DMS 273 (cell line): ENCODE measurements around the gene MBD3L3.
"Not testable (repeated sequence)": the region's sequence is repeated elsewhere in the genome, so short reads cannot be mapped to it uniquely, and the experiment has no call there.

Experiments
- DNase-seq: peaks from one replicate; lab custom pipeline; 2025; ENCODE audit not compliant: unreplicated experiment; lab: John Stamatoyannopoulos, UW

The MBD3L3 gene

DNA sequence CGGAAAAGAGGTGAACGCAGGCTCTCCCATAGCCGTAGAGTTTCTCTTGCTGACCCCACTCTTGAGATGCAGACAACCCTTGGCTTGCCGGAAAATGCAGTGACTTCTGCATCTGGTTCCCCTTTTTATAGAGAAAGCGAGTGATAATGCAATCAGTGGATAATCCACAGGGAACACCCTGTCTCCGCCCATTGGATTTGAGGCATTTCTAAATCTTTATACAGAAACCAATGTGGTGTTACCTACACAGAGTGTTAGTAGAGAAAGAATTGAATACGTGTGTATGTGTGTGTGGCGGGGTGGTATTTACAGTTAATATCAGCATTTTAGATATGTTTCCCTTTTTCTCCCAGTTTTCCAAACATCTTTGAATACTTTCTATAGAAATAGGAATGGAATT, at the start of gene MBD3L3:
MBD3L3 (minus strand) TSS at position 101 of the 400 bp plus-strand sequence; CDS start at position 30, 71 bp downstream.
- DNase-seq = not testable (repeated sequence)

DNA sequence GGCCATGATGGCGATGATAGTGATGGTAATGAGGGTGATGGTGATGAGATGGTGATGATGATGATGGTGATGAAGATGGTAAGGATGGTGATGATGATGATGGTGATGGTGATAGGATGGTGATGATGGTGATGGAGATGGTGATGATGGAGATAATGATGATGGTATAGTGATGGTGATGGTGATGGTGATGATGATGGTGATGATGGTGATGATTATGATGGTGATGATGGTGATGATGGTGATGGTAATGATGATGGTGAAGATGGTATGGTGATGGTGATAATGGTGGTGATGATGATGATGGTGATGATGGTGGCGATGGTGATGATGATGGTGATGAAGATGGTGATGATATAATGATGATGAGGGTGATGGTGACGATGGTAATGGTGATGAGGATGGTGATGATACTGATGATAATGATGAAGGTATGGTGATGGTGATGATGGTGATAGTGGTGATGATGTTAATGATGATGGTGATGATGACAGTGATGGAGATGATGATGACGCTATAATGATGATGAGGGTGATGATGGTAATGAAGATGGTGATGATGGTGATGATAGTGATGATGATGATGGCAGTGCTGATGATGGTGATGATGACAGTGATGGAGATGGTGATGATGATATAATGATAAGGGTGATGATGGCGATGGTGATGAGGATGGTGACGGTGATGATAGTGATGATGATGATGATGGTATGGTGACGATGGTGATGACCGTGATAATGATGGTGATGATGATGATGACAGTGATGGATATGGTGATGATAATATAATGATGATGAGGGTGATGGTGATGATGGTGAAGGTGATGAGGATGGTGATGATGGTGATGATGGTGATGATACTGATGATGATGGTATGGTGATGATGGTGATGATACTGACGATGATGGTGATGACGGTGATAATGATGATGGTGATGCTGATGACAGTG, 48.5 kb upstream of the MBD3L3 start:
- DNase-seq = no peak

DNA sequence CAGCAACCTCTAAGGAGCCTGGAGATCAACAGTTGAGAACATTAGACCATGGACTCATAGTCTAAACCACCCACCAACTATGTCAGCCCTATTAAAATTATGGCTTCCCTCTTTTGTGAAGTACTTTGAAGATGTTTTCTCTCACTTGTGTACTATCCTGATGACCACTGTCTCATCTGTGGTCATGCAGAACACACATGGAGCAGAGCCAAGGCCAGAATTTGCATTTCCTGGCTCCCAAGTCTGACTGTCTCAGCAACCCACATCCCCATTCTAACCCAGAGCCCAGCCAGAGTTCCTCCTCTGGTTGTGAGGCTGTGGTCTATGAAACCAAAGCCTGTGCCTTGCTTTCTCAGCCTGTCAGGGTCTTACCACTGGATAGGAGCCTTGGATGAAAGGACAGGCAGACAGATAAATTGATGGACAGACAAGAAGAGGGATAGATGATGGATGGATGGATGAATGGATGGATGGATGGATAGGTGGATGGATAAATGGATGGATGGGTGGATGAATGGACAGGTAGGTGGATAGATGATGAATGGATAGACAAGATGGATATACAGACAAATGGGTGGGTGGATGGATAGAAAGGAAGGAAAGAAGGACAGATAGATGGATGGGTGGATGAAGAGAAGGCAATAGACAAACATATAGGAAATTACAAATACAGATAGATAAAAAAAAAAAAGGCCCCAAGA, 46.4 kb upstream of the MBD3L3 start:
- no peak for DNase-seq

DNA sequence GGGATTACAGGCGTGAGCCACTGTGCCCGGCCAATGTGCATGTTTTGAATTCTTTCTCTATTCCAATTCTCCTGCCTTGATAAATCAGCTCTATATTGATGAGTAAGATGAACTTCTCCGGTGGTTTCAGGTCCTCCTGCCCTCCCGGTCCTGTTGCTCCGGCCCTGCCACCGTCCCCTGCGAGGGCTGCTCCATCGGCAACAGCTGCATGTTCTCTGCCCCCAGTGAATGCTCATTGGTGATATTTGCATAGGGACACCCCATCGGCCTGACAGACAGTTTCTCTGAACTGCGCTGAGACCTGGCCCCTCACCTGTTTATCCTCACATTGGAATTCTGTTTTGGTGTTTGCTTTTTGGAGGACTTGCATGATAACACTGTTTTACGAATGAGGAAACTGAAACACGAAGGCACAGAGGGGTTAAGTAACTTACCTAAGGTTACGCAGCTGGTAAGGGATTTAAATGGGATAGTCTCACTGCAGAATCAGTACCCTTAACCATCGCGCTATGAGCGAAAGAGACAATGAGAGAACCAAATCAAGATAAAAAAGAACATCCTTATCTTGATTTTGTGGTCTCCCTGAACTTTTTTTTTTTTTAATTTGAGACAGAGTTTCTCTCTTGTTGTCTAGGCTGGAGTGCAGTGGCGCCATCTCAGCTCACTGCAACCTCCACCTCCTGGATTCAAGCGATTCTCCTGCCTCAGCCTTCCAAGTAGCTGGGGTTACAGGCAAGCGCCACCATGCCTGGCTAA, 43.2 kb upstream of the MBD3L3 start:
- no peak for DNase-seq

DNA sequence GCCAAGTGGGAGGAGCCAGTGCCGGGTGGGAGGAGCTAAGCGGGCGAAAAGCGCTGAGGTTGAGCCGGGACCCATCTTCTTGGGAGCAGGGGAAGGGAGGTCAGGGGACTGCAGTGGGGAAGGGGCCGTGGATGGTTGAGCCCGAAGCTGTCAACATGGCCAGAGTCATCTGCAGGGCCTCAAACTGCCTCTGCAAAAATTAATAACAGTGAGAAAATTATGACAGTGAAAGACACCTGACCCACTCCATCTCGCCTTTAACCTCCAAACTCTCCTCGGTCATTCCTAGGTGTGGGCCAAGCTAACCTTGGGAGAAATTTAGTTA, 41.1 kb upstream of the MBD3L3 start:
- no peak for DNase-seq

DNA sequence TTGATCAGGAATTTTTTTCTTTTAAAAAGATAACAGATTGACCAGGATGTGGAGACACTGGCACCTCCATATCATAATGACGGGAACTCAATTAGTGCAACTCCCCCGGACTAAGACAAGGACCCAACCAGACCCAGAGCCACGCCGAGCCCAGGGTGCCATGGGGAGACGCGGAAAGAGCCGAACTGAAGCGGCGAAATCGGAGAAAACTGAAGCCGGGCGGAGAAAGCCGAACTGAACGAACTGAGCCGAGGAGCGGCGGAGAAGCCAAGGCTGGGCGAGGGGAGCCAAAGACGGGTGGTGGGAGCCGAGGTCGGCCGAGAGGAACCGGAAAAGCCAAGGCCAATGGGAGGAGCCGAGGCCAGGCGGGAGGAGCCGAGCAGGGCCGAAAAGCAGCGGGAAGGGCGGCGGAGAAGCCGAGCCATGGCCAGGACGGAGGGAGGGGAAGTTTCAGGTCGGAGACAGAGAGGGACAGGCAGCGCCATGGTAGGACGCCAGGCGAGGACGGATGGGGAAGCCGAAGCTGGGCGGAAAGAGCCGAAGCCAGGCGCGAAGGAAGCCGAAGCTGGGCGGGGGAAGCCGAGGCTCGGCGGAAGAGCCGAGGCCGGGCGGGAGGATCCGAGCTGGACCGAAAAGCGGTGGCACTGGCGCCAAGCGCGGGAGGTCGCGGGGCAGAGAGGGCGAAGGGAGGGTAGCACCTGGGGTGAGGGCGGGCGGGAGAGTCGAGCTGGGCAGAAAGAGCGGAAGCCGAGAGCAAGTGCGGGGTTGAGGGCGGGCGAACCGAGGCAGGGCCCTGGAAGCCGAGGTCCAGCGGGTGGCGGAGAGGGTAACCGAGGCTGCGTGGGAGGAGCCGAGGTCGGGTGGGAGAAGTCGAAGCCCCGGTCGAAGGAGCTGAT, 40.5 kb upstream of the MBD3L3 start:
- DNase-seq = peak; percentile 99

DNA sequence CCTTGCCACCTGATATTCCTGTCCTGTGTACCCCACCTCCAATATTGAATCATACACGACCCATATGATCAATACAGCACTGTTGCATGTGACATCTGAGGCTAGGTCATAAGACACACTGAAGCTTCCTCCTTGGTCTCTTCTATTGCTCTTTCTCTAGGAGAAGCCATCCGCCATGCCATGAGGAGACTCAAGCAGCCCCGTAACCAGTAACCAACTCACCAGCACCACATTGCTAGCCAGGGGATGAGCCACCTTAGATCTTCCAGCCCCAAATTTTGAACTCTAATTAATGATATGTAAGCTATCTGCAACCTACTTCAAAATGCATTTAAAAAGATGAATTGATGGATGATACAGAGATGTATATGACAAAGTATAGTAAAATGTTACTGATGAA, 39.6 kb upstream of the MBD3L3 start:
- no peak for DNase-seq

DNA sequence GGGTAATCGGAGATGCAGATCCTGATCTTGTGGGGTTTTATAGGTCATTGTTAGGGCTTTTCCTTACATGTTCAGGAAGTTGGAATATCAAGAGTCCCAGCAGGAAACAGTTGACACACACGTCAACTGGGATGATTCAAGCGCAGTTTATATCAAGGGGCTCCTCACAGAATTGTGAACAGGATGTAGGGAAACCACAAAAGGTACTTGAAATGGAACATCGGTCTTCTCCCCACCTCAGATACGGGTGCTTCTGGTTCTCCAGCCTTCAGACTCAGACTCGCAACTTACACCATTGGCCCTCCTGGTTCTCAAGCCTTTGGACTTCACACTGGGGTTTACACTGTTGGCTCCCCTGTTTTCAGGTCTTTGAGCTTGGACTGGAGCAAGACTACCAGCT, 30.5 kb upstream of the MBD3L3 start:
- DNase-seq = no peak

DNA sequence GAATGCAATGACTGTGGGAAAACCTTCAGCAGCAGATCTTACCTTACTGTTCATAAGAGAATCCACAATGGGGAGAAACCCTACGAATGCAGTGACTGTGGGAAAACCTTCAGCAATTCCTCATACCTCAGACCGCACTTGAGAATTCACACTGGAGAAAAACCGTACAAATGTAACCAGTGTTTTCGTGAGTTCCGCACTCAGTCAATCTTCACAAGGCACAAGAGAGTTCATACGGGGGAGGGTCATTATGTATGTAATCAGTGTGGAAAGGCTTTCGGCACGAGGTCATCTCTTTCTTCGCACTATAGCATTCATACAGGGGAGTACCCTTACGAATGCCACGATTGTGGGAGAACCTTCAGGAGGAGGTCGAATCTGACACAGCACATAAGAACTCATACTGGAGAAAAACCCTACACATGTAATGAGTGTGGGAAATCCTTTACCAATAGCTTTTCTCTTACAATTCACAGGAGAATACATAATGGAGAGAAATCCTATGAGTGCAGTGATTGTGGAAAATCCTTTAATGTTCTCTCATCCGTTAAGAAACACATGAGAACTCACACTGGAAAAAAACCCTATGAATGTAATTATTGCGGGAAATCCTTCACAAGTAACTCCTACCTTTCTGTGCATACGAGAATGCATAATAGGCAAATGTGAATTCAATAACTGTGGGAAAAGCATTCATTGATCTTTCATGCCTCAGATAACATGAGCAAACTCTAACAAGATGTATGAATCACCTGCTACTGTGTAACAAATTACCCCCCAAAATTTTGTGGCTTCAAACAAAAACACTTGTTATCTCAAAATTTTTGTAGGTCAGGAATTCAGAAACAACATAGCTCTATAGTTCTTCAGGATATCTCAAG, 24.8 kb upstream of the MBD3L3 start:
- DNase-seq = peak; percentile 49

DNA sequence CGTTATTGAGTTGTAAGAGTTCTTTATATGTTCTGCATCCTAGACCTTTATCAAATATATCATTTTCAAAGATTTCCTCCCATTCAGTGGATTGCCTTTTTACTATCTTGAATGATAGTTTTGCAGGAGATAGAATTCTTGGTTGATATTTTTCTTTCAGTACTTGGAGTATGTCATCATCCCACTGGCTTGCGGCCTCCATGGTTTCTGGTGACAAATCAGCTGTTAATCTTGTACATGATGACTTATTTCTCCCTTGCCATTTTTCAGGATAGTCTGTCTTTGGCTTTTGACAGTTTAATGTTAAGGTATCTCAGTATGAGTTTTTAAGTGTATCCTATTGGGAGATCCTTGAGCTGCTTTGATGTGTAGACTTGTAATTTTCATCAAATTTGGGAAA, 19.5 kb upstream of the MBD3L3 start:
- DNase-seq = no peak

DNA sequence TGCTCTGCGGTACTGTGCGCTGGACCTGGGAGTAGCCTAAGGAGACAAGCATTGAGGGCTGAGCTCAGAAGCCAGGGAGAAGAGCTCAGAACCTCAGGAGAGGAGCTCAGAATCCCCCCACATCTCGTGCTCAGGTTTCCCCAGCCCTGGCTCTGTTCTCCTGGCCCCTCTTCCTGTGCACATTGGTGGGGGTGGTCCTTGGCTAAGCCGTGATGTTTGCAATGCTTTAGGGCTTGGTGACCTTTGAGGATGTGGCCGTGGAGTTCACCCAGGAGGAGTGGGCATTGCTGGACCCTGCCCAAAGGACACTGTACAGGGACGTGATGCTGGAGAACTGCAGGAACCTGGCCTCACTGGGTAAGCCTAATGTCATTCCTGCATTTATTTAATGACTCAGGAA, 17.7 kb upstream of the MBD3L3 start:
- DNase-seq = no peak

DNA sequence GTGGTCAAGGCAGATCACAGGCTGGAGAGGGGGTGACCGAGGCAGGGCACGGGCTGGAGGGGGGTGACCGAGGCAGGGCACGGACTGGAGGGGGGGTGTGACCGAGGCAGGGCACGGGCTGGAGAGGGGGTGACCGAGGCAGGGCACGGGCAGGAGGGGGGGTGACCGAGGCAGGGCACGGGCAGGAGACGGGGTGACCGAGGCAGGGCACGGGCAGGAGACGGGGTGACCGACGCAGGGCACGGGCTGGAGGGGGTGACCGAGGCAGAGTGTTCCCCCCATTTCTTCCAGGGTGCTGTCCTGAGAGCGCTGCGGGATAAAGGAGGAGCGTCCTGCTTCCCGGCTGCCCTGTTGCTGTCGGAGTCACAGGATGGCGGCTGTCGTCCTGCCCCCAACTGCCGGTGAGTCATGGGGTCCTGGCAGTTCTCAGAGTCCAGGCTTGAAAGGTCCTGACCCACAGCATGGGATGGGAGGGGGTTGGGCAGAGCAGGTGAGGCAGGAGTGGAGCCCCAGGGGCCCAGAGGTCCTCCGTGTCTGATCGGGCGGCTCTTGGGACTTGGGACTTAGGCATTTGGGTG, 16.3 kb upstream of the MBD3L3 start:
- DNase-seq = no peak

DNA sequence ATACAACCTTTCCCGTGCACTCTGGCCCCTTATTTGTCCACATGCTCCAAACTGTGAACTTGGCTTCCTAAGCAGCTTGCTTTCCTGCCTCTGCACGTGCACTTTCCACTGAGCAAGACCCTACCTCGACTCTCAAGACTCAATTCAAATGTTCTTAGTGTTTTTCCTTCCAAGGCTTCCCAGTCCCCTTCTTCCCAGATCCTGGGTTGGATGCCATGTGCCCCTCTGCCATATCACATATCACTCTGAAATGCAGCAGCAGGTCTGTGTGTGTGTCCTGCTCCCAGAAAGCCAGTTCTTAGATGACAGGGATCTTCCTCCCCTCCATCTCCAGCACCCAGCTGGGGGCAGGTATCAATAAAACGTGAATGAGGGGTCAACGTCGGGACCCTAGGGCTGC, 14.1 kb upstream of the MBD3L3 start:
- DNase-seq = no peak

DNA sequence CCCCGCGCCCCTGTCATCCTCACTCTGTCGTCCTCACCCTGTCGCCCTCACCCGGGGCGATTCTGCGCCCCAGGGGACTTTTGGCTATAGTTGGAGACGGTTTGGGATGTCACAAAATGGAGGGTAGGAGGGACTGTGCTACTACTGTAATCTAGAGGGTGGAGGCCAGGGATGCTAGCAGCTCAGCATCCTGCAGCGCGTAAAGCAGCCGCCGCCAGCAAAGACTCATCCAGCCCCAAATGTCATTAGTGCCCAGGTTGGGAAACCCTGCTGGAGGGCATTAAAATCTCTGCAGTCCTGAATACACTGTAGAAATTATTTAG, 11.4 kb upstream of the MBD3L3 start:
- peak; percentile 64 for DNase-seq

DNA sequence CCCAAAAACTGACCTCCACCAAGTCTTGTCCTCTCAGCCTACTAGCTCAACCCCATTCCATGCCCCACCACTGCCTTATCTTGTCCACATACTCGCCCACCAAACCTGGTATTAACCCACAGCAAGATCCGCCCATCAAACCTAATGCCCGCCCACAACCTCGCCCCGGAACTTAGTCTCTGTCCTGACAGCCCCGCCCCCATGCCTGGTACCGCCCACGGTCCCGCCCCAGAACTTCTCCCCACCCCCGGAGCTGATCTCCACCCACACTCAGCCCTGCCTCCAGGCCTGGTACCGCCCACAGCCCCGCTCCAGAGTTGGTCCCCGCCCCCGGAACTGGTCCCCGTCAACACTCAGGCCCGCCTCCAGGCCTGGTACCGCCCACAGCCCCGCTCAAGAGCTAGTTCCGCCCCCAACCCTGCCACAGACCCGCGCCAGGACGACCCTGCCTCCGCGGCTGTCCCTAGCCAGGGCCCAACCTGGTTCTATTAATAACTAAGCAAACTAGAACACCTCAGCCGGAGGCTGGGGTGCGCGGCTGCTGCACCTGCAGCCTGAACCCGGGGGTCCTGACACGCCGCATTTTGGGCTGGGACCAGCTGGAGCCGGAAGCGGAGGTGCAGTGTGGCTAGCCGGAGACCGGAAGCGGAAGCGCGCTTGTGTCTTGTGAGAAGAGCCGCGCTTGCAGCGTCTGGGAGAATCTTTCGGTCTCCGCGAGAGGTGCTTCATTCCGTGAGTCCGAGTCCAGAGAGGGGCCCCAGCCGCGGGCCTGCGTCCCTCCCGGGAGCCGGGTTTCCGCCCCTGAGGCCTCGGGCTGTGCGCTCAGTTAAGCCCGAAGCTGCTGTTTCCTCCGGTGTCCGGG, 10.8 kb upstream of the MBD3L3 start, which contains the start of gene ZNF557:
ZNF557 (plus strand) TSS at position 662 of the 862 bp plus-strand sequence. CDS start 5,372 bp downstream, outside the sequence.
- DNase-seq = peak; percentile 98

DNA sequence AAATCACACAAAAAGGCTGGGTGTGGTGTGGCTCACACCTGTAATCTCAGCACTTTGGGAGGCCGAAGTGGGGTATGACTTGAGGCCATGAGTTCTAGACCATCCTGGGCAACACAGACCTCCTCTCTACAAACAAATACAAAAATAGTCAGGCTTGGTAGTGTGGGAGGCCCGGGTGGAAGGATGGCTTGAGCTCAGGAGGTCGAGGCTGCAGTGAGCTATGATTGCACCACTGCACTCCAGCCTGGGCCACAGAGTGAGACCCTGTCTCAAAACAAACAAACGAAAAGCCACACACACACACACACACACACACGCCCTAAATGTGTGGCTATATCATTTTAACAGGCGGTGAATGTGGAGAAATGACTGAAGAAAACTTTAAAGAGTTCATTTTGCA, 10.1 kb upstream of the MBD3L3 start:
- no peak for DNase-seq

DNA sequence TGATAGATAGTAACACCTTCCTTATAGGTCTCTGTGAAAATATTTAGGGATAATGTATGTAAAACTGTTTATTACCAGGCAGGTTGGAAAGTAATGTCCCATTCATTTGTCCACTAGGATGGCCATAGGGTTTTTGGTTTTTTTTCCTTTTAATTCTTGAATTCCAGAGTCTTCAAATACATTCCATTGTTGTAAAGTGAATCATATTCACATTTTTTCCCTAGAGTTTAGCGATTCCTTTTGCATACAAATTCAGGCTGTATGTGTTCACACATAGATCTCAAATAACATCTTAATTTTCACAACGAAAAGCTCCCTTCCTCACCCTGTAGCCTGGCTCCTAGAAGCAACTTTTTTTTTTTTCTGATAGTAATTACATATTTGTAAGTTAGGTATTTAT, 9.2 kb upstream of the MBD3L3 start:
- no peak for DNase-seq

DNA sequence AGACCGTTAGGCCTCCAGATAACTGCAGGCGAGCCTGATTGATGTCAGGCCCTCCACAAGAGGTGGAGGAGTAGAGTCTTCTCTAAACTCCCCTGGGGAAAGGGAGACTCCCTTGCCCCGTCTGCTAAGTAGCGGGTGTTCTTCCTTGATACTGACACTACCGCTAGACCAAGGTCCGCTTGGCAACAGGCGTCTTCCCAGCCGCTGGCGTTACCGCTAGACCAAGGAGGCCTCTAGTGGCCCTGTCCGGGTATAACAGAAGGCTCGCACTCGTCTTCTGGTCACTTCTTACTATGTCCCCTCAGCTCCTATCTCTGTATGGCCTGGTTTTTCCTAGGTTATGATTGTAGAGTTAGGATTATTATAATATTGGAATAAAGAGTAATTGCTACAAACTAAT, 8.6 kb upstream of the MBD3L3 start:
- DNase-seq = peak; percentile 73
